HCT116 (cell line): ENCODE results near the gene ZNF592. TPM values are rescaled to one million over a fixed set of nuclear protein-coding genes. Genes with fewer than 3 reads are reported as not detected.

Experiments used
- ATAC-seq: fragments of 200-7000 bp; cut with Tn5 transposase; 2 replicates; pipeline ENCODE4 v1.9.1; 2020; ENCODE audit warnings: mild to moderate bottlenecking, moderate library complexity
- BruUV-seq: library from RNA; stranded (reverse); fragments of 400-500 nt; replicated peaks from 2 replicates; lab custom pipeline; 2021; lab: Mats Ljungman, UMichigan
- CTCF ChIA-PET: fragments of 300-600 bp; sonication (Branson Sonifier 250); formaldehyde crosslinking; loops from one replicate; lab custom pipeline; 2021; ENCODE audit warnings: antibody characterized with exemption; lab: Charles Lee
- POLR2A ChIA-PET: fragments of 300-600, 350-600 bp; sonication (Branson Sonifier 250); formaldehyde crosslinking; loops from one replicate; lab custom pipeline; 2021; ENCODE audit warnings: antibody characterized with exemption; lab: Charles Lee
- RAD21 ChIA-PET, 2 experiments: fragments of 300-600 bp; sonication (Branson Sonifier 250); formaldehyde crosslinking; loops; one replicate each; lab custom pipeline; 2023; ENCODE audit warnings: low total read pairs in 2 of 2; ENCODE audit not compliant: uncharacterized antibody in 2 of 2, unreplicated experiment in 2 of 2, low non-redundant PET in 1 of 2; lab: Charles Lee
- DNase-seq: peaks from one replicate; pipeline ENCODE4 v3.0.0-alpha.2; 2010; ENCODE audit warnings: low read depth, low spot score
- H2AFZ ChIP-seq: fragments of 200-600 bp; shearing (Covaris generic), sonication (generic); 2 replicates; pipeline ENCODE4 v1.6.1; 2017; ENCODE audit warnings: low read depth, mixed run types, mixed read lengths, antibody characterized with exemption, low read length; ENCODE audit not compliant: poor library complexity, severe bottlenecking
- H3K27ac ChIP-seq: 2 replicates; pipeline ENCODE4 v1.5.1; 2012; ENCODE audit warnings: low read depth, low read length
- H3K27me3 ChIP-seq: fragments of 200-600 bp; sonication (generic); 2 replicates; pipeline ENCODE4 v1.6.1; 2016; ENCODE audit warnings: mixed run types, low read length, mixed read lengths; ENCODE audit not compliant: insufficient read depth
- H3K36me3 ChIP-seq, 2 experiments: fragments of 200-500 bp in 1 of 2; fragments of 200-600 bp in 1 of 2; sonication (Bioruptor generic) in 1 of 2; sonication (generic) in 1 of 2; 2 replicates each; pipeline versions ENCODE4 v1.5.1 to v1.6.1; 2014 to 2016; ENCODE audit warnings: low read length in 2 of 2, inconsistent platforms in 1 of 2, mixed read lengths in 1 of 2, mixed run types in 1 of 2; ENCODE audit not compliant: insufficient read depth in 2 of 2, control insufficient read depth in 1 of 2
- H3K4me1 ChIP-seq, 2 experiments: fragments of 200-600 bp in 1 of 2; sonication (generic) in 1 of 2; 2 replicates each; pipeline versions ENCODE4 v1.5.1 to v1.6.1; 2012 to 2017; ENCODE audit warnings: low read length in 2 of 2, inconsistent platforms in 1 of 2, mild to moderate bottlenecking in 1 of 2, mixed read lengths in 1 of 2, mixed run types in 1 of 2, moderate library complexity in 1 of 2; ENCODE audit not compliant: insufficient read depth in 2 of 2, control insufficient read depth in 1 of 2
- H3K4me2 ChIP-seq: fragments of 200-600 bp; sonication (generic); 2 replicates; pipeline ENCODE4 v1.6.1; 2017; ENCODE audit warnings: mixed run types, low read length, mixed read lengths
- H3K4me3 ChIP-seq, 2 experiments: fragments of 200-600 bp in 1 of 2; sonication (generic) in 1 of 2; replicated peaks in 1 of 2; 2 replicates each; pipeline ENCODE4 v1.5.1; 2011 to 2016; ENCODE audit warnings: low read length in 2 of 2, control low read depth in 1 of 2, low read depth in 1 of 2, mild to moderate bottlenecking in 1 of 2, mixed read lengths in 1 of 2, mixed run types in 1 of 2
- H3K79me2 ChIP-seq: fragments of 200-600 bp; sonication (generic); 2 replicates; pipeline ENCODE4 v1.6.1; 2017; ENCODE audit warnings: mild to moderate bottlenecking, mixed run types, low read length, moderate library complexity, mixed read lengths; ENCODE audit not compliant: insufficient read depth
- H3K9ac ChIP-seq: fragments of 200-600 bp; sonication (generic); 2 replicates; pipeline ENCODE4 v1.6.1; 2016; ENCODE audit warnings: low read length, mixed read lengths
- H3K9me2 ChIP-seq: fragments of 200-600 bp; sonication (generic), shearing (Covaris generic); 2 replicates; pipeline ENCODE4 v1.6.1; 2017; ENCODE audit warnings: mixed run types, mild to moderate bottlenecking, moderate library complexity; ENCODE audit not compliant: insufficient read depth
- H3K9me3 ChIP-seq, 2 experiments: fragments of 200-500 bp in 1 of 2; fragments of 200-600 bp in 1 of 2; sonication (Bioruptor generic) in 1 of 2; sonication (generic) in 1 of 2; 2 replicates each; pipeline ENCODE4 v1.6.1; 2014 to 2017; ENCODE audit warnings: low read length in 2 of 2, mixed read lengths in 2 of 2, inconsistent platforms in 1 of 2, low read depth in 1 of 2, mild to moderate bottlenecking in 1 of 2, mixed run types in 1 of 2, moderate library complexity in 1 of 2; ENCODE audit not compliant: control insufficient read depth in 1 of 2, insufficient read depth in 1 of 2
- H4K20me1 ChIP-seq: fragments of 200-600 bp; sonication (generic), shearing (Covaris generic); 2 replicates; pipeline ENCODE4 v1.6.1; 2017; ENCODE audit warnings: mixed run types, mild to moderate bottlenecking, moderate library complexity; ENCODE audit not compliant: insufficient read depth
- CBX3 ChIP-seq: IDR thresholded peaks from 2 replicates; pipeline ENCODE4 v1.6.1; 2012; ENCODE audit warnings: low read depth
- CEBPB ChIP-seq: IDR thresholded peaks from 2 replicates; pipeline ENCODE4 v1.6.1; 2012; ENCODE audit warnings: low read depth
- CTCF ChIP-seq, 3 experiments: fragments of 200-600 bp in 1 of 3; sonication (generic) in 1 of 3; IDR thresholded peaks in 2 of 3; conservative IDR thresholded peaks in 1 of 3; 2 replicates each; pipeline ENCODE4 v1.5.1; 2012 to 2017; ENCODE audit warnings: low read depth in 2 of 3, low read length in 2 of 3, antibody characterized with exemption in 1 of 3, borderline replicate concordance in 1 of 3, control low read depth in 1 of 3, mild to moderate bottlenecking in 1 of 3, mixed read lengths in 1 of 3, mixed run types in 1 of 3, moderate library complexity in 1 of 3; ENCODE audit not compliant: insufficient read depth in 1 of 3
- ELF1 ChIP-seq: IDR thresholded peaks from 2 replicates; pipeline ENCODE4 v1.6.1; 2012; ENCODE audit warnings: low read depth, borderline replicate concordance
- EZH2 ChIP-seq: fragments of 200-600 bp; sonication (generic); IDR thresholded peaks from 2 replicates; pipeline ENCODE4 v1.6.1; 2017; ENCODE audit warnings: antibody characterized with exemption, mixed run types
- EZH2phosphoT487 ChIP-seq: fragments of 200-600 bp; IDR thresholded peaks from 2 replicates; pipeline ENCODE4 v1.6.1; 2018; ENCODE audit warnings: antibody characterized with exemption, borderline replicate concordance
- FOSL1 ChIP-seq: IDR thresholded peaks from 2 replicates; pipeline ENCODE4 v1.6.1; 2012; ENCODE audit warnings: low read depth
- JUND ChIP-seq: IDR thresholded peaks from 2 replicates; pipeline ENCODE4 v1.6.1; 2012
- MAX ChIP-seq: IDR thresholded peaks from 2 replicates; pipeline ENCODE4 v1.6.1; 2012
- POLR2A ChIP-seq: IDR thresholded peaks from 2 replicates; pipeline ENCODE4 v1.7.0; 2011; ENCODE audit warnings: borderline replicate concordance; ENCODE audit not compliant: insufficient read depth, insufficient read length; ENCODE audit errors: extremely low read depth
- POLR2AphosphoS5 ChIP-seq: IDR thresholded peaks from 2 replicates; pipeline ENCODE4 v1.6.1; 2011; ENCODE audit warnings: mild to moderate bottlenecking, low read depth, low read length, moderate library complexity
- SIN3A ChIP-seq: IDR thresholded peaks from 2 replicates; pipeline ENCODE4 v1.6.1; 2012; ENCODE audit warnings: low read depth
- SP1 ChIP-seq: IDR thresholded peaks from 2 replicates; pipeline ENCODE4 v1.6.1; 2012; ENCODE audit warnings: low read depth
- SRF ChIP-seq: IDR thresholded peaks from 2 replicates; pipeline ENCODE4 v1.6.1; 2012; ENCODE audit warnings: low read depth
- ZFX ChIP-seq: fragments of 450-650 bp; IDR thresholded peaks from 2 replicates; pipeline ENCODE4 v1.6.1; 2017
- ZNF274 ChIP-seq: fragments of 200-500 bp; sonication (Bioruptor generic); IDR thresholded peaks from 2 replicates; pipeline ENCODE4 v1.6.1; 2014; ENCODE audit warnings: mild to moderate bottlenecking, low read depth, low read length, inconsistent platforms
- intact Hi-C: fragments of 100-400 bp; cut with micrococcal nuclease; formaldehyde crosslinking; loops from 2 replicates; pipeline ENCODE4 v1.10.0; 2022
- total RNA-seq: library from RNA; stranded (reverse); gene quantifications from one replicate; pipeline ENCODE4 v1.2.1, GENCODE V29; 2021; ENCODE audit not compliant: unreplicated experiment

The ZNF592 gene
- total RNA-seq, 1 experiment from 2014 or later: 26.4 TPM

GRCh38 chr15:84773716-84774115, 25.3 kb downstream of the ZNF592 start:
- peaks cover 2 to 5% of the 10 kb centered on the region in 2 experiments; a peak in 3 of 4 replicates for H3K36me3 ChIP-seq
- no peak overlapping the region for H3K27ac ChIP-seq
- H3K79me2 ChIP-seq: peaks cover 70% of the 10 kb centered on the region
- no peaks in the 10 kb centered on the region for H3K9me3 ChIP-seq
- H3K9me2 ChIP-seq: no peaks in the 10 kb centered on the region
- H3K4me2 ChIP-seq: no peak overlapping the region
- ChIA-PET CTCF (no interaction called here), POLR2A (no interaction called here), RAD21 (no interaction called here)
- H3K4me1 ChIP-seq: no peaks in the 10 kb centered on the region
- DNase-seq (no peak), ATAC-seq (no peak)
- H3K9ac ChIP-seq: no peak overlapping the region
- H3K4me3 ChIP-seq: no peak overlapping the region
- peaks cover 6% of the 10 kb centered on the region; the same call in 1 of the 2 replicates for H4K20me1 ChIP-seq
- no peak overlapping the region for H2AFZ ChIP-seq
- no peaks in the 10 kb centered on the region for H3K27me3 ChIP-seq
- no TSS peak for BruUV-seq
- no peak for TF ChIP-seq CBX3
- TF ChIP-seq SIN3A: no peak
- TF ChIP-seq ZNF274: no peak
- no peak for TF ChIP-seq CTCF (IDR thresholded peaks at IDR 0.05 in 2 of 3, conservative IDR thresholded peaks at IDR 0.05 in 1 of 3; ENCODE audit: borderline replicate concordance in 1 of 3, insufficient read depth in 1 of 3, low read depth in 2 of 3, low read length in 2 of 3)
- TF ChIP-seq ZFX: no peak
- no peak for TF ChIP-seq POLR2AphosphoS5
- TF ChIP-seq EZH2: no peak
- TF ChIP-seq POLR2A: no peak
- no peak for TF ChIP-seq SRF
- no peak for TF ChIP-seq MAX
- TF ChIP-seq CEBPB: no peak
- no peak for TF ChIP-seq ELF1
- no peak for TF ChIP-seq SP1
- no peak for TF ChIP-seq JUND
- TF ChIP-seq FOSL1: no peak
- no peak for TF ChIP-seq EZH2phosphoT487
- intact Hi-C loops: loop anchor here (10.0 kb wide), 1 partner anchor 119 kb away; the partner anchor contains the start of genes NMB and WDR73
